K562 (cell line): ENCODE data around the gene ZNF853. TPM values are rescaled to one million over a fixed set of nuclear protein-coding genes. Genes with fewer than 3 reads are reported as not detected.

Experiments used
- CREB1 ChIP-seq, 2 experiments: sonication (generic) in 1 of 2; formaldehyde crosslinking in 1 of 2; IDR thresholded peaks; 2 replicates each; pipeline versions ENCODE4 v1.6.1 to v1.8.0; 2012 to 2022; ENCODE audit warnings: inconsistent platforms in 1 of 2, mild to moderate bottlenecking in 1 of 2, missing genetic modification reagents in 1 of 2, moderate library complexity in 1 of 2
- ETV5 ChIP-seq: sonication (generic); formaldehyde crosslinking; IDR thresholded peaks from 2 replicates; pipeline ENCODE4 v1.4.0; 2020; ENCODE audit warnings: low read depth, mild to moderate bottlenecking, missing genetic modification reagents
- HMG20B ChIP-seq: fragments of 250-450 bp; sonication (Bioruptor Pico); IDR thresholded peaks from 2 replicates; pipeline ENCODE4 v1.5.0; 2021; ENCODE audit warnings: mild to moderate bottlenecking
- MLX ChIP-seq, 2 experiments: fragments of 450-650 bp in 1 of 2; sonication (generic) in 1 of 2; formaldehyde crosslinking; conservative IDR thresholded peaks; 2 replicates each; pipeline versions ENCODE4 v1.4.0 to v1.8.1; 2020 to 2022; ENCODE audit warnings: mild to moderate bottlenecking in 1 of 2, missing genetic modification reagents in 1 of 2
- PCBP1 ChIP-seq: fragments of 200-400 bp; formaldehyde crosslinking; IDR thresholded peaks from 2 replicates; pipeline ENCODE4 v1.6.1; 2018; ENCODE audit warnings: mild to moderate bottlenecking, low read depth, low read length; ENCODE audit not compliant: poor library complexity, severe bottlenecking
- RB1 ChIP-seq: fragments of 450-650 bp; IDR thresholded peaks from 2 replicates; pipeline ENCODE4 v1.6.1; 2017; ENCODE audit warnings: low read depth, mild to moderate bottlenecking
- SAP30 ChIP-seq: fragments of 200-600 bp; sonication (generic); IDR thresholded peaks from 2 replicates; pipeline ENCODE4 v1.6.1; 2012; ENCODE audit warnings: borderline replicate concordance, low read depth, mild to moderate bottlenecking, moderate library complexity, low read length, control low read depth, inconsistent platforms; ENCODE audit not compliant: insufficient read depth, poor library complexity, severe bottlenecking
- SUPT5H ChIP-seq: fragments of 450-650 bp; IDR thresholded peaks from 2 replicates; pipeline ENCODE4 v1.6.1; 2016
- ZBTB7A ChIP-seq: IDR thresholded peaks from 2 replicates; pipeline ENCODE4 v1.6.1; 2011; ENCODE audit warnings: low read depth, mild to moderate bottlenecking, low read length, moderate library complexity, borderline replicate concordance; ENCODE audit not compliant: control insufficient read depth
- ZNF224 ChIP-seq: sonication (generic); formaldehyde crosslinking; IDR thresholded peaks from 2 replicates; pipeline ENCODE4 v1.8.0; 2022; ENCODE audit warnings: mild to moderate bottlenecking, missing genetic modification reagents
- ZNF282 ChIP-seq: sonication (generic); formaldehyde crosslinking; IDR thresholded peaks from 2 replicates; pipeline ENCODE4 v1.8.1; 2023; ENCODE audit warnings: missing genetic modification reagents
- ZNF699 ChIP-seq: fragments of 250-450 bp; sonication (Bioruptor Pico); IDR thresholded peaks from 2 replicates; pipeline ENCODE4 v1.8.0; 2021; ENCODE audit warnings: mild to moderate bottlenecking, moderate library complexity; ENCODE audit not compliant: insufficient replicate concordance
- polyA plus RNA-seq, 8 experiments: library from polyadenylated mRNA; depleted of rRNA in 4 of 8; stranded (reverse) in 5 of 8; unstranded in 3 of 8; fragments of >200 nt; fragmentation: Nextera tagmentation in 2 of 8; fragmentation: Illumina TruSeq in 1 of 8; extraction: Ambion mirVana in 2 of 8; extraction: Trizol in 1 of 8; gene quantifications; 2 replicates each; pipeline versions ENCODE4 v1.2.1 to v1.2.3, GENCODE V29; 2011 to 2014; ENCODE audit warnings: inconsistent platforms in 1 of 8, missing spikeins in 1 of 8
- total RNA-seq, 7 experiments: library from RNA; depleted of rRNA in 6 of 7; stranded (reverse); fragments of >200 nt in 6 of 7; fragmentation: Illumina TruSeq in 2 of 7; extraction: Trizol in 2 of 7; gene quantifications; 2 replicates each; pipeline versions ENCODE4 v1.2.1 to v1.2.3, GENCODE V29; 2011 to 2021; ENCODE audit warnings: low replicate concordance in 1 of 7
- TF ChIP-seq, protein P1 (sequence below): fragments of 250-450 bp; sonication (Bioruptor Pico); IDR thresholded peaks from 2 replicates; pipeline ENCODE4 v1.8.0; 2021; ENCODE audit warnings: mild to moderate bottlenecking, moderate library complexity
- TF ChIP-seq, protein P2 (sequence below): sonication (generic); formaldehyde crosslinking; IDR thresholded peaks from 2 replicates; pipeline ENCODE4 v1.4.0; 2020; ENCODE audit warnings: mild to moderate bottlenecking, missing genetic modification reagents
- TF ChIP-seq, protein P3 (sequence below), 2 experiments: IDR thresholded peaks; 2 replicates each; pipeline ENCODE4 v1.6.1; 2011; ENCODE audit warnings: borderline replicate concordance in 1 of 2, control low read depth in 1 of 2, low read depth in 1 of 2, low read length in 1 of 2, mild to moderate bottlenecking in 1 of 2, mixed read lengths in 1 of 2, moderate library complexity in 1 of 2; ENCODE audit not compliant: insufficient read depth in 1 of 2, insufficient read length in 1 of 2, poor library complexity in 1 of 2, severe bottlenecking in 1 of 2; ENCODE audit errors: extremely low read depth in 1 of 2
- TF ChIP-seq, protein P4 (sequence below): fragments of 250-450 bp; sonication (Bioruptor Pico); IDR thresholded peaks from 2 replicates; pipeline ENCODE4 v1.4.0; 2020; ENCODE audit warnings: mild to moderate bottlenecking, moderate library complexity

ZNF853 gene
- total and polyA plus RNA-seq, 9 of the 15 experiments (the other 6 are each of a cell fraction or from before 2014, with no cell fraction given), result 0.03 TPM; not detected in 8

DNA sequence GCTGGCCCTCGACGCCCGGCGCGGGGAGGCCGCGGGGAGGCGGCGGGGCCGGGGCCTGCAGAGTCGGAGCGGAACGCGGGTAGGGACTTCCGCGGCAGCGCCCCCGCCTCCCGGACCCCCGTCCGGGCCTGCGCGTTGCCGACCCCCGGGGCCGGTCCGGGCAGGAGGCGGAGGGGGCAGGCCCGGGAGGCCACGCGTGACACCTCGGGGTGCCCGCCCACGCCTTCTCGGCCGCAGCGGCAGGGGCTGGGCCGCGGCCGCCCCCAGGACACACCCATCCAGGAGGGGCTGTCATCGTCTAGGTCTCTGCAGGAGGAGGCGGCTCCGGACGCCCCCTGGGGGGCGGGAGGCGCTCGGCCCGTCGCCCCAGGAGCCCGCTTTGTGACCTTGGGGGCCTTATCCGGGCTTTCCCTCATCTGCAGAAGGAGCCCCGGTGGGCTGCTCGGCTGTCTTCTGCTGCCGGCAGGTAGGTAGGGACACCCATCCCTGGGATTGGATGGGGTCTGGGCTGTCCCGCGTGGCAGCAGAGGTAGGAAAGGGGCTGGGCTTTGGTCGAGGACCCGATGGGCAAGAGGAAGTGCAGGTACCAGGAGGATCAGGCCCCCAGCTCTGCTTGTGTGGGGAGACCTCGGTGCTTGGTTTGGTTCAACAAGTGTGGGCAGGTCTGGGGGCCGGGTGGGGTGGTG, 22.3 kb downstream of the ZNF853 start (continued):
- TF ChIP-seq CREB1 (IDR thresholded peaks at IDR 0.05) (no peak), CREB1 (CRISPR knock-in tag; IDR thresholded peaks at IDR 0.05) (no peak), ZNF699 (CRISPR knock-in tag) (no peak), HMG20B (no peak), MLX (CRISPR knock-in tag; conservative IDR thresholded peaks at IDR 0.05) (no peak), SAP30 (peak; percentile 87), PCBP1 (no peak), SUPT5H (peak; percentile 47; the same call in 1 of the 2 replicates), ETV5 (peak; percentile 41; the same call in 1 of the 2 replicates), ZNF282 (CRISPR knock-in tag) (no peak), RB1 (peak; percentile 91), ZBTB7A (peak; percentile 99), ZNF224 (CRISPR knock-in tag) (no peak)
- TF ChIP-seq, protein P1, sequence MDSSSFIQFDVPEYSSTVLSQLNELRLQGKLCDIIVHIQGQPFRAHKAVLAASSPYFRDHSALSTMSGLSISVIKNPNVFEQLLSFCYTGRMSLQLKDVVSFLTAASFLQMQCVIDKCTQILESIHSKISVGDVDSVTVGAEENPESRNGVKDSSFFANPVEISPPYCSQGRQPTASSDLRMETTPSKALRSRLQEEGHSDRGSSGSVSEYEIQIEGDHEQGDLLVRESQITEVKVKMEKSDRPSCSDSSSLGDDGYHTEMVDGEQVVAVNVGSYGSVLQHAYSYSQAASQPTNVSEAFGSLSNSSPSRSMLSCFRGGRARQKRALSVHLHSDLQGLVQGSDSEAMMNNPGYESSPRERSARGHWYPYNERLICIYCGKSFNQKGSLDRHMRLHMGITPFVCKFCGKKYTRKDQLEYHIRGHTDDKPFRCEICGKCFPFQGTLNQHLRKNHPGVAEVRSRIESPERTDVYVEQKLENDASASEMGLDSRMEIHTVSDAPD (CRISPR knock-in tag), result no peak
- TF ChIP-seq, protein P2, sequence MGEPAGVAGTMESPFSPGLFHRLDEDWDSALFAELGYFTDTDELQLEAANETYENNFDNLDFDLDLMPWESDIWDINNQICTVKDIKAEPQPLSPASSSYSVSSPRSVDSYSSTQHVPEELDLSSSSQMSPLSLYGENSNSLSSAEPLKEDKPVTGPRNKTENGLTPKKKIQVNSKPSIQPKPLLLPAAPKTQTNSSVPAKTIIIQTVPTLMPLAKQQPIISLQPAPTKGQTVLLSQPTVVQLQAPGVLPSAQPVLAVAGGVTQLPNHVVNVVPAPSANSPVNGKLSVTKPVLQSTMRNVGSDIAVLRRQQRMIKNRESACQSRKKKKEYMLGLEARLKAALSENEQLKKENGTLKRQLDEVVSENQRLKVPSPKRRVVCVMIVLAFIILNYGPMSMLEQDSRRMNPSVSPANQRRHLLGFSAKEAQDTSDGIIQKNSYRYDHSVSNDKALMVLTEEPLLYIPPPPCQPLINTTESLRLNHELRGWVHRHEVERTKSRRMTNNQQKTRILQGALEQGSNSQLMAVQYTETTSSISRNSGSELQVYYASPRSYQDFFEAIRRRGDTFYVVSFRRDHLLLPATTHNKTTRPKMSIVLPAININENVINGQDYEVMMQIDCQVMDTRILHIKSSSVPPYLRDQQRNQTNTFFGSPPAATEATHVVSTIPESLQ (CRISPR knock-in tag), result 0 out of 2 replicates have a peak, but pooled peaks have one; percentile 37
- TF ChIP-seq, protein P3, sequence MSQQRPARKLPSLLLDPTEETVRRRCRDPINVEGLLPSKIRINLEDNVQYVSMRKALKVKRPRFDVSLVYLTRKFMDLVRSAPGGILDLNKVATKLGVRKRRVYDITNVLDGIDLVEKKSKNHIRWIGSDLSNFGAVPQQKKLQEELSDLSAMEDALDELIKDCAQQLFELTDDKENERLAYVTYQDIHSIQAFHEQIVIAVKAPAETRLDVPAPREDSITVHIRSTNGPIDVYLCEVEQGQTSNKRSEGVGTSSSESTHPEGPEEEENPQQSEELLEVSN (IDR thresholded peaks at IDR 0.05; ENCODE audit: borderline replicate concordance in 1 of 2, extremely low read depth in 1 of 2, insufficient read depth in 1 of 2, insufficient read length in 1 of 2, low read depth in 1 of 2, low read length in 1 of 2, poor library complexity in 1 of 2, severe bottlenecking in 1 of 2), result peak in 1 of 2 experiments; percentile 56
- TF ChIP-seq, protein P4, sequence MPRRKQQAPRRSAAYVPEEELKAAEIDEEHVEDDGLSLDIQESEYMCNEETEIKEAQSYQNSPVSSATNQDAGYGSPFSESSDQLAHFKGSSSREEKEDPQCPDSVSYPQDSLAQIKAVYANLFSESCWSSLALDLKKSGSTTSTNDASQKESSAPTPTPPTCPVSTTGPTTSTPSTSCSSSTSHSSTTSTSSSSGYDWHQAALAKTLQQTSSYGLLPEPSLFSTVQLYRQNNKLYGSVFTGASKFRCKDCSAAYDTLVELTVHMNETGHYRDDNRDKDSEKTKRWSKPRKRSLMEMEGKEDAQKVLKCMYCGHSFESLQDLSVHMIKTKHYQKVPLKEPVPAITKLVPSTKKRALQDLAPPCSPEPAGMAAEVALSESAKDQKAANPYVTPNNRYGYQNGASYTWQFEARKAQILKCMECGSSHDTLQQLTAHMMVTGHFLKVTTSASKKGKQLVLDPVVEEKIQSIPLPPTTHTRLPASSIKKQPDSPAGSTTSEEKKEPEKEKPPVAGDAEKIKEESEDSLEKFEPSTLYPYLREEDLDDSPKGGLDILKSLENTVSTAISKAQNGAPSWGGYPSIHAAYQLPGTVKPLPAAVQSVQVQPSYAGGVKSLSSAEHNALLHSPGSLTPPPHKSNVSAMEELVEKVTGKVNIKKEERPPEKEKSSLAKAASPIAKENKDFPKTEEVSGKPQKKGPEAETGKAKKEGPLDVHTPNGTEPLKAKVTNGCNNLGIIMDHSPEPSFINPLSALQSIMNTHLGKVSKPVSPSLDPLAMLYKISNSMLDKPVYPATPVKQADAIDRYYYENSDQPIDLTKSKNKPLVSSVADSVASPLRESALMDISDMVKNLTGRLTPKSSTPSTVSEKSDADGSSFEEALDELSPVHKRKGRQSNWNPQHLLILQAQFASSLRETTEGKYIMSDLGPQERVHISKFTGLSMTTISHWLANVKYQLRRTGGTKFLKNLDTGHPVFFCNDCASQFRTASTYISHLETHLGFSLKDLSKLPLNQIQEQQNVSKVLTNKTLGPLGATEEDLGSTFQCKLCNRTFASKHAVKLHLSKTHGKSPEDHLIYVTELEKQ (CRISPR knock-in tag), result no peak
